ENCODE data around the gene SLC9C2. TPM values are rescaled to one million over a fixed set of nuclear protein-coding genes. Genes with fewer than 3 reads are reported as not detected.

Gene SLC9C2
- polyA plus RNA-seq, 1 of the 3 experiments (the other 2 are of a cell fraction), result not detected

- 60% methylated on average over 3 of the region's 3 CpGs for WGBS (ENCODE audit: low lambda C conversion rate)
- H3K4me1 ChIP-seq (ENCODE audit: control insufficient read depth in 1 of 2, insufficient read depth in 2 of 2, low read depth in 1 of 2, low read length in 1 of 2), result peaks cover 0 to 2% of the 10 kb centered on the region in 2 experiments; a peak in 1 of 4 replicates
- CTCF ChIA-PET, result interaction anchor here (0.6 kb wide), 1 partner anchor 146 kb away, joined by 3 read pairs; no protein-coding TSS in a partner anchor
- H3K79me2 ChIP-seq (ENCODE audit: insufficient read depth), result no peaks in the 10 kb centered on the region
- no peak overlapping the region for H2AFZ ChIP-seq (ENCODE audit: low read depth)
- no peaks in the 10 kb centered on the region for H3K9me3 ChIP-seq
- POLR2A ChIA-PET, result no interaction called here
- H3K4me2 ChIP-seq, result no peak overlapping the region
- no peaks in the 10 kb centered on the region for H4K20me1 ChIP-seq (ENCODE audit: insufficient read depth)
- no peak for DNase-seq
- H3K27ac ChIP-seq (ENCODE audit: low read depth in 2 of 2, low read length in 1 of 2), result no peak overlapping the region
- H3K27me3 ChIP-seq (ENCODE audit: insufficient read depth), result no peaks in the 10 kb centered on the region
- H3K36me3 ChIP-seq (replicated peaks in 1 of 2; ENCODE audit: control insufficient read depth in 1 of 2, insufficient read depth in 2 of 2, low read length in 1 of 2), result no peaks in the 10 kb centered on the region
- no peak for TF ChIP-seq SMC3 (IDR thresholded peaks at IDR 0.05; ENCODE audit: low read depth, low read length)
- TF ChIP-seq GATA2 (CRISPR knock-in tag; IDR thresholded peaks at IDR 0.05), result no peak
- TF ChIP-seq MEF2A (IDR thresholded peaks at IDR 0.05; ENCODE audit: borderline replicate concordance, low read depth), result no peak
- TF ChIP-seq FOXJ3 (CRISPR knock-in tag; IDR thresholded peaks at IDR 0.05), result no peak
- no peak for TF ChIP-seq SIN3A (IDR thresholded peaks at IDR 0.05; ENCODE audit: borderline replicate concordance, low read depth, low read length)
- TF ChIP-seq NRF1 (IDR thresholded peaks at IDR 0.05; ENCODE audit: low read depth, low read length), result no peak
- TF ChIP-seq CHD2 (IDR thresholded peaks at IDR 0.05; ENCODE audit: low read length, partially characterized antibody), result no peak
- TF ChIP-seq EP300 (IDR thresholded peaks at IDR 0.05; ENCODE audit: borderline replicate concordance in 1 of 2, low read depth in 1 of 2, low read length in 1 of 2), result no peak
- TF ChIP-seq ELF1 (IDR thresholded peaks at IDR 0.05), result no peak
- TF ChIP-seq CTCF (IDR thresholded peaks at IDR 0.05), result no peak
- TF ChIP-seq GABPA (IDR thresholded peaks at IDR 0.05; ENCODE audit: low read depth), result no peak
- TF ChIP-seq RFX5 (IDR thresholded peaks at IDR 0.05; ENCODE audit: low read length), result no peak
- no peak for TF ChIP-seq IRF3 (IDR thresholded peaks at IDR 0.05; ENCODE audit: low read depth, low read length)
- no peak for TF ChIP-seq NFIC (IDR thresholded peaks at IDR 0.05; ENCODE audit: borderline replicate concordance)
- H3K9ac ChIP-seq, result no peak overlapping the region
- H3F3A ChIP-seq (replicated peaks; ENCODE audit: insufficient read depth), result no peaks in the 10 kb centered on the region
- no peaks in the 10 kb centered on the region for H3K9me2 ChIP-seq
- no peak overlapping the region for H3K4me3 ChIP-seq (ENCODE audit: low read depth in 2 of 2, low read length in 1 of 2)
Observed at GRCh38 chr1:173580071-173580470, 22.8 kb downstream of the SLC9C2 start.

GRCh38 chr1:173573596-173573995 is 29.3 kb downstream of the SLC9C2 start:
- no peaks in the 10 kb centered on the region for H3K27me3 ChIP-seq (ENCODE audit: insufficient read depth)
- TF ChIP-seq GABPA (IDR thresholded peaks at IDR 0.05; ENCODE audit: low read depth) (no peak), MAX (IDR thresholded peaks at IDR 0.05; ENCODE audit: low read depth) (no peak), TCF12 (IDR thresholded peaks at IDR 0.05) (no peak), TEAD4 (IDR thresholded peaks at IDR 0.05; ENCODE audit: borderline replicate concordance, insufficient read depth) (no peak), MEF2A (IDR thresholded peaks at IDR 0.05; ENCODE audit: borderline replicate concordance, low read depth) (no peak), FOXJ3 (CRISPR knock-in tag; IDR thresholded peaks at IDR 0.05) (no peak), EZH2phosphoT487 (IDR thresholded peaks at IDR 0.05; ENCODE audit: borderline replicate concordance, low read depth) (no peak), CTCF (IDR thresholded peaks at IDR 0.05) (no peak)
- 59% methylated on average over 4 of the region's 4 CpGs for WGBS (ENCODE audit: low lambda C conversion rate)
- no peak overlapping the region for H3K4me3 ChIP-seq (ENCODE audit: low read depth in 2 of 2, low read length in 1 of 2)
- H2AFZ ChIP-seq (ENCODE audit: low read depth), result no peak overlapping the region
- H3K9ac ChIP-seq, result no peak overlapping the region
- POLR2A ChIA-PET, result no interaction called here
- no peak for DNase-seq
- no peaks in the 10 kb centered on the region for H3K79me2 ChIP-seq (ENCODE audit: insufficient read depth)
- H3F3A ChIP-seq (replicated peaks; ENCODE audit: insufficient read depth), result no peaks in the 10 kb centered on the region
- H3K9me2 ChIP-seq, result no peaks in the 10 kb centered on the region
- no peaks in the 10 kb centered on the region for H3K9me3 ChIP-seq
- H3K4me2 ChIP-seq, result no peak overlapping the region
- CTCF ChIA-PET, result no interaction called here
- H3K4me1 ChIP-seq (ENCODE audit: control insufficient read depth in 1 of 2, insufficient read depth in 2 of 2, low read depth in 1 of 2, low read length in 1 of 2), result no peaks in the 10 kb centered on the region
- H3K27ac ChIP-seq (ENCODE audit: low read depth in 2 of 2, low read length in 1 of 2), result no peak overlapping the region
- no peaks in the 10 kb centered on the region for H3K36me3 ChIP-seq (replicated peaks in 1 of 2; ENCODE audit: control insufficient read depth in 1 of 2, insufficient read depth in 2 of 2, low read length in 1 of 2)
- H4K20me1 ChIP-seq (ENCODE audit: insufficient read depth), result no peaks in the 10 kb centered on the region

All from SK-N-SH (cell line).